ENCODE measurements around the gene PNMA8C.
"Not testable (repeated sequence)": the region's sequence is repeated elsewhere in the genome, so short reads cannot be mapped to it uniquely, and the experiment has no call there.

Gene PNMA8C

DNA sequence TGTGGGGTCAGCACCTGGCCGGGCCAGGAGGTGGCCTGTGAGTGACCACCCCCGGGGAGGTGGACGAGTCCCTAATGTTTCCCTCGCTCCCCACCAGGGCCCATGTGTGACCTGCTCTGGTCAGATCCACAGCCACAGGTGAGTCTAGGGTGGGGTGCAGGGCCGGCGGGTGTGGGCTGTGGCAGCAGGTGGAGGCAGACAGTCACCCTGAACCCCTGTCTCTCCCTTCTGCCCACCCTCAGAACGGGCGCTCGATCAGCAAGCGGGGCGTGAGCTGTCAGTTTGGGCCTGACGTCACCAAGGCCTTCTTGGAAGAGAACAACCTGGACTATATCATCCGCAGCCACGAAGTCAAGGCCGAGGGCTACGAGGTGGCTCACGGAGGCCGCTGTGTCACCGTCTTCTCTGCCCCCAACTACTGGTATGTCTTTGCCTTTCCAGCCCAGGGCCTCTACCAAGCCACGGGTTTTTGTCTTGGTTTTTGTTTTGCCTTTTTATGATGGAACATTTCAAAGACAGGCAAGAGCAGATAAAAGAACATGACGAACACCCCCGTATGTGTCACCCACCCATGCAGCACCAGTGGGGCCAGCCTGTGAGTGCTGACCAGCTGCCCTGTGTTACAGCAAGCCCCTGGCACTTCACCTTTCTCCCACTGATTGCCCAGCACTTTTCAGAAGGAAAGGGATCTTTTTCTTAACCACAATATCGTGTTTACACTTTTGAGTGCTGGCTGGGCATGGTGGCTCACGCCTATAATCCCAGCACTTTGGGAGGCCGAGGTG is 40.2 kb downstream of the PNMA8C start:
- DNase-seq (ENCODE audit: low read depth), result no peak

DNA sequence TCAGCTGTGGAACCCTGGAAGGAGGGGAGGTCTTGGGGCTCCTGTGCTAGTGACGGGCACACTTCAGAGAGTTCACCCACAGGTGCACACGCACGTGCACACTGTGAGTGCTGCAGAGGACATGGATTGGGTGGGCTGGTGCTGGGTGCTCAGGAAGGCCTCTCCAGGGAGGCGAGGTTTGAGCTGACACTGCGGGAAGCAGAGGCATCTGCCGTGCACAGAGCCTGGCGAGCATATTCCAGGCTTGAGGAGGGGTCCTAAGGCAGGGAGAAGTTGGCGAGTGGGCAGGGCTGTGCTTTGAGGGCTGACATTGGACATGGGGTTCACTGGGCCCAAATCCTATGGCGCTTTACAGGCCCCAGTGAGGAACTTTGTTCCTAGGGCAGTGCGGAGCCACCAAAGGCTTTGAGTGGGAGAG is 41.0 kb downstream of the PNMA8C start:
- no peak for DNase-seq (ENCODE audit: low read depth)

DNA sequence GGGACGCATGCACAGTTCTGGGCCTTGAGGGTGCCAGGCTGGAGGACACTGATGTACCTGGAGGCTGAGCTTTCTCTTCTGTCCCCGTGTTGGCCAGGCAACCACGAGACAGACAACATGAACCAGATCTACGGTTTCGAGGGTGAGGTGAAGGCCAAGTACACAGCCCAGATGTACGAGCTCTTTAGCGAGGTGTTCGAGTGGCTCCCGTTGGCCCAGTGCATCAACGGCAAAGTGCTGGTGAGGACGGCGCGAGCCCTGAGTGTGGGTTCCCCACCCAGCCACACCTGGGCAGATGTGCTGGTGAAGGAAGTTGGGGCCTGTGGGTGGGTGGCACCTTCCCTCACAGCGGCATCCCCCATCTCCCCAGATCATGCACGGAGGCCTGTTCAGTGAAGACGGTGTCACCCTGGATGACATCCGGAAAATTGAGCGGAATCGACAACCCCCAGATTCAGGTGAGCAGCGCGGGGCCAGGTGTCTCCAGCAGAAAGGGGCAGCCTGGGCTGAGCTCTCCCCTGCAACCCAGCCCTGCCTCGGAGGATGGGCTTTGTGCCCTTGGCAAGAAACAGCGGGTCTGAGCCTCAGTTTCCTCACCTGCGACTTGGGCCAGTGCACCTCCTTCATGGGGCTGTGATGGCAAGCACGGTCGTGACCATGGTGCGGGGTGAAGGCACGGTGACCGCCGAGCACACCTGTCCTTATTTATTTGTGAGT is 41.6 kb downstream of the PNMA8C start:
- no peak for DNase-seq (ENCODE audit: low read depth)

DNA sequence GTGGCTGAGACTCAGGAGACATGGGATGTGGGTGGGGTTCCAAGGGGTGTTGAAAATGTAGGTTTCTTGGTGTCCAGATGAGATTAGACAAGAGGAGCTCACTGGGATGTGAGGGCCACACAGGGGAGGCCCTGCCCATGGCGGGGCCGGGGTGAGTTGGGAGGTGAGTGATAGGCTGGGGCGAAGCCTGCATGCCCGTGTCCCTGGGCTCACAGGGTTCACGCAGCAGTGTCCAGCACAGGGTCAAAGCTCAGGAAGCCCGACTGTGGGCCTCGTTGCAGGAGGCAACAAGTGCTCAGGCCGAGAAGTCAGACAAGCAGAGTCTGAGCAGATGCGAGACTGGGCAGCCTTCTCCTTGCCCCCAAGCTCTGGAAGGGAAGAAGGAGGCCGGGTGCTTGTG is 42.6 kb downstream of the PNMA8C start:
- no peak for DNase-seq (ENCODE audit: low read depth)

DNA sequence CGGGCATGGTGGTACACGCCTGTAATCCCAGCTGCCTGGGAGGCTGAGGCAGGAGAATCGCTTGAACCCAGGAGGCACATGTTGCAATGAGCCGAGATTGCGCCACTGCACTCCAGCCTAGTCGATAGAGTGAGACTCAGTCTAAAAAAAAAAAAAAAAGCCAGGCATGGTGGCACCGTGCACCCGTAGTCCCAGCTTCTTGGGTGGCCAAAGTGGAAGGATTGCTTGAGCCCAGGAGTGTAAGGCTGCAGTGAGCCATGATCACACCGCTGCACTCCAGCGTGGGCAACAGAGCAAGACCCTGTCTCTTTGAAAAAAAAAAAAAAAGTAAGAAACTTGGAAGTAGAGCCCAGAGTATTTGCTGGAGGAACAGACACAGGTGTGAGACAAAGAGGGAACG is 43.1 kb downstream of the PNMA8C start:
- DNase-seq (ENCODE audit: low read depth), result no peak

DNA sequence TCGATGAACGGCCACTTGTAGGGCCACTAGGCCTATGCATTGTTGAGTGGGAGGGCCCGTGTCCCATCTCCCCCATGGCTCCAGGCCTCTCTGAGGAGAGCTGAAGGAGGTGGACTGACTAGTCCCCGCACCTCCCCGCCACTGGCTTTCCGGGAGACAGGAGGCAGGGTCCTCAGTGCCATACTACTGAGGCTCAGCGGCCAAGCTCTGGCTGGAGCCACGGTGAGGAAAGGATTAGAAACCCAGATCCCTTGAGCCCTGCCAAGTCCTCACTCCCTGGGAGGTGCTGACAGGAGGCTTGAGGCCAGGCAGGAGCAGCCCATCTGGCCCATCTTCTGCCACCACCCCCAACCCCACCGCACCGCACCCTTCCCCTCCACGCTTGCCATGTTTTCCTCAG is 44.3 kb downstream of the PNMA8C start:
- no peak for DNase-seq (ENCODE audit: low read depth)

DNA sequence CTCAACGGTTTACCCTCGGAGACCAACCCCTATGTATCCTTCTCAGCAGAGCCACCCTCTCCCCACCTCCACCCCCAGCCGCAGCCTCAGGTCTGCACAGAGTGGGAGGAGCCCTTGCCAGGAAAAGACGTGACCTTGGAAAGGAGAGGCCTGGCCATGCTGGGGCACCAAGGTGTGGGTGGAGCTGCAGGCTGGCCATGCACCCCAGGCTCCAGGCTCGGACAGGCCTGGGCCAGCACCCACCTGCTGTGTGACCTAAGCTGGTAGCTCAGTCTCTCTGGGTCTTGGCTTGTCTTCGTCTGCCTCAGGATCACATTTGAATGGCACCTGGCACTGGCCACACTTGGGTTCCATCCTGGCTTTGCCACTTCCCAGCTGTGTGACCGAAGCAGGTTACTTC is 44.9 kb downstream of the PNMA8C start:
- no peak for DNase-seq (ENCODE audit: low read depth)

DNA sequence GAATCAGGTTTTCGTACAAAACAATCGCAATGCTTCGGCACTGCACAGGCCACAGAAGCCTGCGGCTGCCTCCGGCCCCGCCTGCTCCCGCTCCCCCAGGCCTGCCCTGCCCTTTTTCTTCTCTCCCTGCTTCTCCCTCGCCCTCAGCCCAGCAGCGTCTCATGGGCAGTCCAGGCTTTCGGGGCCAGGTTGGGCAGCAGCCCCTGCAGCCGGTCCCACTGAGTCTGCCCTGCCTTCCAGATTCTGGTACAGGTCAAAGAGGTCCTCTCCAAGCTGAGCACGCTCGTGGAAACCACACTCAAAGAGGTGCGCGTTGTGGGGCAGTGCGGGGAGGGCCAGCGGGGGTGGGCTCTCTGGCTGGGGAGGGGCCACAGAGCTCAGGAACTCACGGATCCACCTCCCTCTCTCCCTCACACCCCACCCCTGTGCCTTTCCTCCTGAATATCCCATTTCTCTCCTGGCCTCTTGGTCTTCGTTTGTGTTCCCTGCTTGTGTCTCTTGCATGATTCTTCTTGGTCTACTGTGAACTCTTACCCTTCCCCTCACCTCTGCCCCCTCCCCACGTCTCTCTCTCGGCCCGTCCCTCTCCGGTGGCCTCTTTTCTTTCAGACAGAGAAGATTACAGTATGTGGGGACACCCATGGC is 45.4 kb downstream of the PNMA8C start:
- no peak for DNase-seq (ENCODE audit: low read depth)

DNA sequence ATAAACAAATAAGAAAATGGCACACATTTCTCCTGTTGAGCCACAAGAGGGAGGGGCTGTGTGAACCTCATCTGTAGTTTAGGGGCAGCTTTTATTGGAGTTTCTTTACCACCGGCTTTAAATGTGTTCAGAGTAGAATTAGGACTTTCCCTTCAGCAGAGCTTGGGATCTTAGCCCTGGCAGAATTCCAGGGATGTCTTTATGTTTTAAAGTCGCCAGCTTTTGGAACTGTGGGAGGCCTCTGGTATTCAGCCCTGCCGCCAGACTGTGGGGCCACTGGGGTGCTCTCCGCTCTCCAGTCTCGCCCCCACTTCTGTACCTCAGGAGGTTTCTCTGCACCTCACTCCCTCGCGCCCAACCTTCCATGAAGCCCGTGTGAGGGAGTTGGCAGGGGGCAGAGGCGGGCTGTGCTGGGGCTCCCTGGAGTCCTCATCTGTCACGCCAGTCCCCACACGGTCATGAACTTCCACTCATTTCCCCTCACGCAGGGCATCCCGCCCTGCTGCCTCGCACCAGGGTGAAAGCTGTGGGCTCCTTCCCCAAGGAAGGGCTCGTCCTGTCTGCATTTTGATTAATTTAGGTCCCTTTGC is 46.9 kb downstream of the PNMA8C start:
- no peak for DNase-seq (ENCODE audit: low read depth)

DNA sequence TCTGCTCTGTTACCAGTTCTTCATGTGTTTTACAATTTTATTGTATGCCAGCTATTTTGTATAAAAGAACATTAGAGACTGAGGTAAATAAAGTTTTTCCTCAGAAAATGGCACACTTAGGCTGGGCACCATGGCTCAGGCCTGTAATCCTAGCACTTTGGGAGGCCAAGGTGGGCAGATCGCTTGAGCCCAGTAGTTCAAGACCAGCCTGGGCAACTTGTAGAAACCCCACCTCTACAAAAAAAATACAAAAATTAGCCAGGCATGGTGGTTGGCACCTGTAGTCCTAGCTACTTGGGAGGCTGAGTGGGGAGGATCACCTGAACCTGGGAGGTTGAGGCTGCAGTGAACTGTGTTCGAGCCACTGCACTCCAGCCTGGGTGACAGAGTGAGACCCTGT is 47.4 kb downstream of the PNMA8C start:
- no peak for DNase-seq (ENCODE audit: low read depth)

DNA sequence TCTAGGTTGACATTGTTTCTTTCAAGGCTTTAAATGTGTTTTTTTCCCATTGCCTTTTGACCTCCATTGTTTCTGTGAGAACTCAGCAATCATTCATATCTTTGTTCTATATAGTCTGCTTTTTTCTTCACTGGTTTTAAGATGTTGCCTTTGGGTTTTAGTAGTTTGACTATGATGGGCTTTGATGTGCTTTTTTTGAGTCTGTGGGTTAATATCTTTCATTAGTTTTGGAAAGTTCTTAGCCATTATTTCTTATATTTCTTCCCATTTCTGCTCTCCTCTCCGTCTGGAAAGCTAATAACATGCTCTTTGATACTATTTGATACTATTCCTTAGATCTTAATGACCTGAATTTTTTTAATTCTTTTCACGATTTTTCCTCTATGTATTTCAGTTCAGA is 48.0 kb downstream of the PNMA8C start:
- no peak for DNase-seq (ENCODE audit: low read depth)

DNA sequence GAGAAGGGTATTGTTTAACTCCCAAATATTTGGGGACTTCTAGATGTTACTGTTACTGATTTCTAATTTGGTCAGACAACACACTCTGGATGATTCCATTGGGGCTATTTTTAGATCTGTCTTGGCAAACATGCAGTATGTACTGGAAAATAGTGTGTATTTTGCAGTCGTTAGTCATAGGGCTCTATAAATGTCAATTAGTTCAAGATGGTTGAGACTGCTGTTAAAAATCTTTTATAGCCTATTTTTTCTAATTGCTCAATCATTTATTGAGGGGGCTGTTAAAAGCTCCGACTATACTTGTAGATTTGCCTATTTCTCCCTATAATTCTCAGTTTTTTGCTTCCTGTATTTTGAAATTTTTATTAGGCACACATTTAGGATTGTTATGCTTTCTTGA is 50.5 kb downstream of the PNMA8C start:
- peak; percentile 83 for DNase-seq (ENCODE audit: low read depth)

DNA sequence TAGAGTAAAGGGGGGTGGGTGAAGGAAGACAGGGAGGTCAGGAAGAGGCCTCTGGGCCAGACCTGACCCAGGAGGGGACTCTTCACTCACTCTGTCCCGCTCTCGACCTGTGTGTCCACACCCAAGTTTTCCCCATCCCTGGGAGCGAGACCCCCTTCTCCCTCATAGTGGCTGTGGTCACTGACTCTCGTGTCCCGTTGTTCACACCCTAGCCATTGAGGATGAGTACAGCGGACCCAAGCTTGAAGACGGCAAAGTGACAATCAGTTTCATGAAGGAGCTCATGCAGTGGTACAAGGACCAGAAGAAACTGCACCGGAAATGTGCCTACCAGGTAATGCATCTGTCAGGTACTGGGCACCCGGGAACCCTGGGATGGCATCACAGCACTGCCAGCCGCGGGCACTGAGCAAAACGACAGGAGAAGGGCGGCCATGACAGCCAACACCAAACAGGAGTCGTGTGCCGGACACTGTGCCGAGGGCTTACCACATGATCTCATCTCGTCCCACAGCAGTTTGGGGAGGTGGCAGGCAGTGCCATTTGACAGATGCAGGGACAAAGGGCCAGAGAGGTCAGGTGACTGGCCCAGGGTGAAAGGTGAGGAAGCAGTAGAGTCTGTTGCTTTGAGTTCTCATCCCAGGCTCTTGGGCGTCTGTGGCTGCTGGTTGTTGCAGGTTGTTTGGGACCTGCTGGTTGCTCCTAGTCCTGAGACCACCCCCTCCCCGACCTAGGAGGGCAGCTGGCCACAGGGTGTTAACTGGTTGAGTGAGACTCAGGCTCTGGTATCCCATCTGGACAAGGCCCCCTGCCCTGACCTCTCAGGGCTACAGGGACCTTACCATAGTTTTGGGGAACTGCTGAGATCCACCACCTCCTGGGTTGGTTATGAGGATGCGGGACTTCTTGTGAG is 52.2 kb downstream of the PNMA8C start:
- DNase-seq (ENCODE audit: low read depth), result no peak

DNA sequence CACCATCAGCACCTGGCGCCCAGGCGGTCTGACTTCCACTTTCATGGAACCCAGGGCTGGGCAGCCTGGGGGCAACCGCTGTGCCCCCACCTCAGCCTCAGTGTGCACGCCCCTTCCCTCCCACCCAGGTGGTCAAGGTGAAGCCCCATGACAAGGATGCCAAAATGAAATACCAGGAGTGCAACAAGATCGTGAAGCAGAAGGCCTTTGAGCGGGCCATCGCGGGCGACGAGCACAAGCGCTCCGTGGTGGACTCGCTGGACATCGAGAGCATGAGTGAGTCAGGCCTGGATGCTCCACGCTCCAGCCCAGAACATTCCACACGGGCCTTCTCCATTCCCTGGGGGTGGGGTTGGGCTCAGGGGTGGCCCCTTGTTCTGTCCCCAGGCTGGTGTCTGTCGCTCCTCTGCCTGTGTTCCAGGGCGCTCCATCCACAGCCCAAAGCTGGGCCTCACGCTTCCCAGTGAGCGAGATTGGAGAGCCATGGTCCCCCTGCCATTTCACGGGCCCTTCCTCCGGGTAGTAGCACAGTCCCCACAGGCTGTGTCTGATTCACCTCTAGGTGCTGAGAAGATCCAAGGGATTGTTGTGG is 53.2 kb downstream of the PNMA8C start:
- DNase-seq (ENCODE audit: low read depth), result not testable (repeated sequence)
